Stimulated activated CD4-positive, alpha-beta T cell treated with anti-CD3 and anti-CD28 coated beads, Interleukin-15, amount 100 ng/mL, for 24 hours (primary cell): ENCODE measurements around the gene C9orf57.
"Not testable (repeated sequence)": the region's sequence is repeated elsewhere in the genome, so short reads cannot be mapped to it uniquely, and the experiment has no call there.

Experiments
- DNase-seq: peaks from one replicate; pipeline ENCODE4 v3.0.0-alpha.2; 2020

Gene C9orf57, protein sequence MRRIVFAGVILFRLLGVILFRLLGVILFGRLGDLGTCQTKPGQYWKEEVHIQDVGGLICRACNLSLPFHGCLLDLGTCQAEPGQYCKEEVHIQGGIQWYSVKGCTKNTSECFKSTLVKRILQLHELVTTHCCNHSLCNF

GRCh38 chr9:72060513-72060912 is at the start of gene C9orf57:
TSS of gene C9orf57 (minus strand) at chr9:72060613. CDS start at chr9:72059331, 1,282 bp downstream.
- no peak for DNase-seq

DNA sequence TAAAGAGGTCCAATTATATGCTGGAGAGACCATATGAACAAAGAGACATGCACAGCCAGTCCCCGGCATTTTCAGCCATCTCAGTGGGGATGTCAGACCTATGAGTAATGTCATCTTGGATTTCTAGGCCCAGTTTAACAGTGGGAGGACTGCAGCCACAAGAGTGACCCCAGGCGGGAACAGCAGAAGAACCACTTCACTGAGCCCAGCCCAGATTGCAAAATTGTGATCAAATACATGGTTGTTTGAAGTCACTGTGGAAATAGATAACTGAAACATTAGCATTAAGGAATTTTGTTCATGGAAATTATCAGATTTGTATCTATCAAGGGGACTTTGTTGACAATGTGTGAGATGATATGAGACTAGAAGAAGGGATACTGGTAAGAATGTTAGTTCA is 42.1 kb upstream of the C9orf57 start:
- no peak for DNase-seq

DNA sequence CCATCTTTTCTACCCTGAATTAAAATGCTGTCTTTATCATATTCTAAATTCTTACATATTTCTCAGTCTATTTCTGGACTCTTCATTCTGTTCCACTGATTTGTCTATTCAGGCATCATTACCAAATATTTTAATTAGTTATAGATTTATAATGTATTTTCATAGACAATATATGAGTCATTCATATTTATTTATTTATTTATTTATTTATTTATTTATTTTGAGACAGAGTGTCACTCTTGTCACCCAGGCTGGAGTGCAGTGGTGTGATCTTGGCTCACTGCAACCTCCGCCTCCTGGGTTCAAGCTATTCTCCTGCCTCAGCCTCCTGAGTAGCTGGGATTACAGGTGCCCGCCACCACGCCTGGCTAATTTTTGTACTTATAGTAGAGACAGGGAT is 35.1 kb upstream of the C9orf57 start:
- DNase-seq = not testable (repeated sequence)

GRCh38 chr9:72092820-72093219 is 32.4 kb upstream of the C9orf57 start:
- no peak for DNase-seq

- no peak for DNase-seq
Observed at GRCh38 chr9:72089451-72090130, 29.2 kb upstream of the C9orf57 start.

- DNase-seq = no peak
Observed at GRCh38 chr9:72082536-72082935, 22.1 kb upstream of the C9orf57 start.

DNA sequence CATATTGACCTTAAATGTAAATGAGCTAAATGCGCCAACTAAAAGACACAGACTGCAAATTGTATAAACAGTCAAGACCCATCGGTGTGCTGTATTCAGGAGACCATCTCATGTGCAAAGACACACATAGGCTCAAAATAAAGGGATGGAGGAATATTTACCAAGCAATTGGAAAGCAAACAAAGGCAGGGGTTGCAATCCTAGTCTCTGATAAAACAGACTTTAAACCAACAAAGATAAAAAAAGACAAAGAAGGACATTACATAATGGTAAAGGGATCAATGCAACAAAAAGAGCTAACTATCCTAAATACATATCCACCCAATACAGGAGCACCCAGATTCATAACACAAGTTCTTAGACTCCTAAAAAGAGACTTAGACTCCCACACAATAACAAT is 14.3 kb upstream of the C9orf57 start:
- not testable (repeated sequence) for DNase-seq

- no peak for DNase-seq
Observed at GRCh38 chr9:72065076-72065475, 4.7 kb upstream of the C9orf57 start.

GRCh38 chr9:72052122-72052521 is 8.3 kb downstream of the C9orf57 start:
- DNase-seq = no peak

DNA sequence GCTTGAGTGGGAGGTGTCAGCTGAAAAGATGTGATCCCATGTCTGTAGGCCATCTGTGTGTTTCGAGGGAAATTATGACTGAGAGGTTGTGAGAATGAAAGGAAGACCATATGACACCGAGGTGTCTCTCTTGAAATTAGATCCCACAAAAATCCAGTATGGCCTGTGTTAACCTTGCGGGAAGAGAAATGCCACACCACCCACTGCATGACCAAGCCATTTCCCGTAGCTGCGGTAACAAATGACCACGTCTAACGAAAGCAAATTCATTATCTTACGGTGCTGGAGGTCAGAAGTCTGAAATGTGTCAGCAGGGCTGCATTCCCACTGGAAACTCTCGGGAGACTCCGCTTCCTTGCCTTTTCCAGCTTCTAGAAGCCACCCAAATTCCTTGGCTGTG is 11.6 kb downstream of the C9orf57 start:
- no peak for DNase-seq

DNA sequence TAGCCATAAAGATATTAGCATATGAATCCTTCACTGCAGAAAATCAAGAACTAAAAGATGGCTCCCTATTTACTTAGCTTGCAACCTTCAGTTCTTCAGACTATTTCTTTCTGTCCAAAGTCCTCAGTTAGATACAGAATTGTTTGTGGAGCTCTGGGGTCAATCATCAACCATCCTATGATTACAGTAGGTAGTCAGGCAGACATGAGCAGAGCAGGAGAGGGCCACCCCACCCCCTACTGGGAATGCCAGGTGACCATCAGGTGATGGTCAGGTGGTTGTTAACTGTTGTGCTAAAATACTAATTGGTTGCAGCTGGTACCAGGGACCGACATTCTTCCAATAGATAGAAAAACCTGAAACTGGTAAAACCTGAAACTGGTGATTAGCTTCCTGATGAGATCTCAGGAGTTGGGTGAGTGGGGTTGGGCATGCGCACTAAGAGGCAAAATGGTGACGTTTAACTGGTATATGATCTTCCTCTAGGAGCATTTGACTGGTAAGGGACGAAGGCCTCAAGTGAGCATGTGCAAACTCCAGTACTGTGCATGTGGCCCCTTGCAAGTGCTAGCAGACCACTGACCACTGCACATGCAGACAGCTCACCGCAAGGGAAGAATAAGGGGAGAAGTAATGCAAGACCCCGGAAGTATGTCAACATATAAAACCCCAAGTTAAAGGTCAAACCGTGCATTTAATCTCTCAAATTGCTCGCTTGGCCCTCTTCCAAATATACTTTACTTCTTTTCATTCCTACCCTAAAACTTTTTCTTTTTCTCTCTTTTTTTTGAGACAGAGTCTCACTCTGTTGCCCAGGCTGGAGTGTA is 13.6 kb downstream of the C9orf57 start:
- no peak for DNase-seq

DNA sequence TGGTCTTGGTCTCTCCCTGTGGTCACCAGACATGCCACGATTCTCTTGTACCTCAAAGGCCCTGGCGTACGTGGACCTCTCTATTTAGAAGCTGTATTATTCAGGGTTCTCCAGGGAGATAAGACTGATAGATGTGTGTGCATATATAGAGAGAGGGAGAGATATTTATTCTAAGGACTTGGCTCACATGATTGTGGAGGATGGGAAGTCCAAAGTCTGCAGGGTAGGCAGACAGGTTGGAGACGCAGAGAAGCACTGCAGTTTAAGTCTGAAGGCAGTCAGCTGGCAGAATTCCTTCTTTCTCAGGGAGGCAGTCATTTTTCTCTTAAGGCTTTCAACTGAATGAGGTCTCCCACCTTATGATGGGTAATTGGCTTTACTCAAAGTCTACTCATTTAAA is 16.3 kb downstream of the C9orf57 start:
- no peak for DNase-seq

- no peak for DNase-seq
Observed at GRCh38 chr9:72043576-72043975, 16.8 kb downstream of the C9orf57 start.

GRCh38 chr9:72042928-72043327 is 17.5 kb downstream of the C9orf57 start:
- DNase-seq = no peak

- no peak for DNase-seq
Observed at GRCh38 chr9:72041775-72042194, 18.6 kb downstream of the C9orf57 start.

DNA sequence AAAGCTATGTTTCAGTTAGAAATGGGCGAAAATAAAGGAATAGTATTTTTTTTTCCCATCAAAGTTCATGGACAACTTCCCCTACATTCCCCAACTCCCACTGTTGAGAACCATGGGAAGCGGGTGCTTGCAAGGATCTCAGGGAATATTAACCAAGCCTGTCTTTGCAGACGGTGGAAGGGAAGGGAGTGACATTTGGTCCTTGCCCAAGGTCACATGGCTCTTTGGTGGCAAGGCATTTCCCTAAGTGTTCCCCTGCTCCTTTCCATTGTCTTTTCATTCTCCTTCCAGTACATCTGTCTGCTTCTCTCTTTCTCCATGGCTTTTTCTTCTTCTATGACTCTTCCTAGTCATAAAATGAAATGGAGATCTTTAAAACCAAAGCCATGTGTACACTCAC is 19.0 kb downstream of the C9orf57 start:
- DNase-seq = no peak

DNA sequence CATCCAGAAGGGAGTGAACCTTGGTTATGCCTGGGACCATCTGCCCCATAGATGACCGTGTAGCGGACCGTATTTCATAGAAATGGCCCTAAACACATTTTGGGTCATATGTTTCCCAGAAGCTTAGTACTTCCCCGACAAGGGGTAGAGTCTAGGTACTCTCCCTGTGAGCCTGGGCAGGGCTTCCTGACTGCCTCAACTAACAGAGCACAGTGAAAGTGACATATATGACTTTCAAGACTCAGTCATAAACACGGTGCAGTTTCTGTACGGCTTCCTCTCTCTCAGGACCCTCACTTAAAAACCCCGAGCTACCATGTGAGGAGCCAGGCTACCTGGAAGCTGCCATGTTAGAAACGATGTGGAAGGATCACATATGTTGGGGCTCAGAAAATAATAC is 20.9 kb downstream of the C9orf57 start:
- DNase-seq = no peak

DNA sequence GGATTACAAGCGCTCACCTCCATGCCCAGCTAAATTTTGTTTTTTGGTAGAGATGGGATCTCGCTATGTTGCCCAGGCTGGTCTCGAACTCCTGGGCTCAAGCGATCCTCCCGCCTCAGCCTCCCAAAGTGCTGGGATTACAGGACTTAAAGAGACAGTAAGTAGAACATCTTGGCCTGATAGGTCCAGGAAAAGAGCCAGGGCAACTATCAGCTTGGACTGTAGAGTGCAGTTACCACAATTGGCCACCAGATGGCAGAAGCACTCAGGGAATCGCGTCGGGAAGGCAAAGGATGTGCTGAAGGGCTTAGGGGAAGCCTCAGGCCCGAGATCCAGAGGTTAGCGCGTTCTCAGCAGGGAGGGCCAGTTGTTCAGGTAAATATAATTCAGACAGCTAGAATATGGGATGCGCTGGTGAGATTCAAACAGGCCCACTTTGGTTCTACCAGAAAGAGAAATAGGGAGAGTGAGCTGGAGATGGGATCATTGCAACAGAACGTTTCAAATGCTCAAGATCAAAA is 21.5 kb downstream of the C9orf57 start:
- DNase-seq = peak; percentile 71

GRCh38 chr9:72038408-72038807 is 22.0 kb downstream of the C9orf57 start:
- no peak for DNase-seq

- DNase-seq = no peak
Observed at GRCh38 chr9:72037571-72037970, 22.8 kb downstream of the C9orf57 start.

DNA sequence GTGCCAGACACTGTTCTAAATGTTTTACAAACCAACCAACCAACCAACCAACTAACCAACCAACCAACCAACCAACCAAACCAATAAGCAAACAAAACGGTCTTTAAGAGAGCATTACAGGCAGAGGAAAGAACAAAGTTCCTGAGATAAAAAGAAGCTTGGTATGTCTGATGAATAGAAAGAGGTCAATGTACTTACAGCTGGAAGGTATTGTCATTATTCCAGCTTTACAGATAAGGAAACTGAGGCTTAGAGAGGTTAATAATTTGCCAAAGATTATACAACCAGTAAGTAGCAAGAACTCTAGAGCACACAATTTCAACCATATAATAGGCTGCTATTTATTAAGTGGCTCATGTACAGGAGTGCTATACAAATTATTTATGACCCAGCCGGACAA is 29.6 kb downstream of the C9orf57 start:
- DNase-seq = no peak

DNA sequence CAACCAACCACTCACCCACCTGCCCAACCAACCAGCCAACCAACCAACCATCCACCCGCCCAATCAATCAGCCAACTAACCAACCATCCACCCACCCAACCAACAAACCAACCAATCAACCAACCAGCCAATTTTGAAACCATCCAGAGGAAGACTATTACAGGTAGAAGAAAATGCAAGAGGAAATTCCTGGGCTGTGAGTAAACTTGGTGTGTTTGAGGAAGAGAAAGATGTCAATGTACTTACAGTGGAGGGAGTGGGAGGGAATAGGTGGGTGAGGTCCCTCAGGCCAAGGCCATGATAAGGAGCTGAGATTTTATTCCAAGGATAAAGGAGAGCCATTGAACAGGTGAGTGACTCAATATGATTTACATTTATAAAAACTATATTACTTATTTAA is 30.4 kb downstream of the C9orf57 start:
- DNase-seq = no peak

- no peak for DNase-seq
Observed at GRCh38 chr9:72025906-72026305, 34.5 kb downstream of the C9orf57 start.

- DNase-seq = no peak
Observed at GRCh38 chr9:72023596-72023995, 36.8 kb downstream of the C9orf57 start.
